Muscle layer of colon (tissue), 2 donors: ENCODE data around the gene NEK5.
A peak's percentile ranks its signal among the peaks of the same experiment; 100 is the strongest.

ENCODE experiments used
- H3K27ac ChIP-seq: one replicate; pipeline ENCODE4 v1.7.0; 2013; ENCODE audit warnings: low read depth, mild to moderate bottlenecking, low read length, moderate library complexity
- H3K27me3 ChIP-seq, 2 donors: one replicate each; pipeline ENCODE4 v1.7.0; 2013; ENCODE audit warnings: low read length in 2 of 2, mild to moderate bottlenecking in 2 of 2; ENCODE audit not compliant: insufficient read depth in 2 of 2, control insufficient read depth in 1 of 2
- H3K36me3 ChIP-seq: one replicate; pipeline ENCODE4 v1.7.0; 2013; ENCODE audit warnings: mild to moderate bottlenecking, low read length; ENCODE audit not compliant: insufficient read depth
- H3K4me1 ChIP-seq: one replicate; pipeline ENCODE4 v1.7.0; 2013; ENCODE audit warnings: mild to moderate bottlenecking, low read length; ENCODE audit not compliant: insufficient read depth
- H3K4me3 ChIP-seq, 2 donors: one replicate each; pipeline ENCODE4 v1.7.0; 2013; ENCODE audit warnings: low read length in 2 of 2, low read depth in 1 of 2, mild to moderate bottlenecking in 1 of 2, moderate library complexity in 1 of 2
- H3K9ac ChIP-seq: one replicate; pipeline ENCODE4 v1.7.0; 2013; ENCODE audit warnings: low read length
- H3K9me3 ChIP-seq: one replicate; pipeline ENCODE4 v1.7.0; 2013; ENCODE audit warnings: mild to moderate bottlenecking, low read length
- donor health status: abdominal sarcoma.
- donor health status: Adenocarcinoma of cecum.

NEK5 gene

GRCh38 chr13:52136763-52137162, 7.9 kb upstream of the NEK5 start:
- Histone ChIP-seq H3K4me3 (no peak overlapping the region), H3K4me1 (no peaks in the 10 kb centered on the region), H3K27me3 (no peaks in the 10 kb centered on the region), H3K9ac (no peak overlapping the region), H3K27ac (no peak overlapping the region), H3K9me3 (no peaks in the 10 kb centered on the region), H3K36me3 (peaks cover 32% of the 10 kb centered on the region)

DNA sequence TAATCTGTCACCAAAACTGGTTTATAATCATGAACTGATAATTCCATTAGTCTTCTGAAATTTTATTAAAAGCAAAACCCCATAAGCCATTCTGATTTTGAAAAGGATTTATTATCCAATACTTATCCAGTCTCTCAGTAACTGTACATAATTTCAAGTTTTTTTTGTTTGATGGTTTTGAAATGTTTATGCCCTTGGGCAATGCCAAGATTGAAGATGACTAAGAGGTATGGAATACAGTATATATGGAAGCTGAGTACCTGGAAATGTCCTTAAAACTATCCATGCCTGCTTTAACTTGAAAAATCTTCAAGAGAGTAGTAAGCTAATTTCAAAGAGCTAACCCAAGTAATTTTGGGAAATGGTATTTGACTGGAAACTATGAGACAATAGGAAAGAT, 1.8 kb upstream of the NEK5 start:
- peaks cover 28% of the 10 kb centered on the region for H3K36me3 ChIP-seq

GRCh38 chr13:52127783-52128702, 830 bp downstream of the NEK5 start:
- Histone ChIP-seq H3K9me3 (no peaks in the 10 kb centered on the region), H3K27me3 (no peaks in the 10 kb centered on the region), H3K4me1 (peaks cover 15% of the 10 kb centered on the region), H3K36me3 (peaks cover 10% of the 10 kb centered on the region), H3K27ac (peak overlapping the region; percentile 49), H3K9ac (peak overlapping the region; percentile 17), H3K4me3 (peak overlapping the region; percentile 66)

More for the DNA sequence above, 1.8 kb upstream of the NEK5 start:
- no peaks in the 10 kb centered on the region for H3K9me3 ChIP-seq
- H3K27ac ChIP-seq: no peak overlapping the region
- no peak overlapping the region for H3K9ac ChIP-seq
- H3K4me3 ChIP-seq: no peak overlapping the region
- peaks cover 15% of the 10 kb centered on the region for H3K4me1 ChIP-seq
- H3K27me3 ChIP-seq: no peaks in the 10 kb centered on the region

DNA sequence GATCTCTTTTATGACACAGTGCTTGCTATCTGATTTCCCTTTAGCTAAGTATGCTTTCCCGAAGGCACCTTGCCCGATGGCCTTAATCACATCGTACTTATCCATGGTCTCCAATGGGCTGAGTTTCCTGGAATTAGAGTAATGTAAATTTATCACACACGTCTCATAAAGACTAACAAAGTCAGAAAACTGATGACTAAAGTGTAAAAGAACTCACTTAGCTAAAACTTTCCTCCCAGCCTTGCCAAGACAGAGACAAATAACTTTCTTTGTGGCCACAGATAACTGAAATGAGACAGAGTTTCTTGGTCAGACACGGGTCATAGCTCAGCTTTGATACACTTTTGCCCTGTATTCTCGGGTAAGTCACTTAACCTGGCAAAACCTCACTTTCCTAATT, 1.5 kb downstream of the NEK5 start:
- peak overlapping the region in 1 of 2 donors; percentile 66 for H3K4me3 ChIP-seq

DNA sequence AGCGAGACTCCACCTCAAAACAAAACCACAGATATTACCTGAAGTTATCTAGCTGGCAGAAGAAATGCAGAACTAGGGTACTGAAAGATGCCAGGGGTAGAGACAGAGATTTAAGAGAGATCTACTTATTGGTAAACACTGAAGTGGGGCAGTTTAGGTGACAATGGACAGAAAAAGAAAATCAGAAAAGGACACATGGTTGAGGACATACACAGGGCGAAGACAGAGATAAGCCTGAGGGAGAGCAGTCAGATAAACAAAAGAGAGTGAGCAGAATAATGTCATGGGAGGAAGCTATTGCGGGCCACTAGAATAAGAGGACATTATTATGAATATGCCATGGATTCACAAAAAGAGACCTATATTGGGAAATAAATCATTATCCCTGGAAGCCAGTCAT, 3.3 kb downstream of the NEK5 start:
- Histone ChIP-seq H3K36me3 (no peaks in the 10 kb centered on the region), H3K27me3 (no peaks in the 10 kb centered on the region), H3K9me3 (no peaks in the 10 kb centered on the region), H3K27ac (no peak overlapping the region), H3K9ac (no peak overlapping the region), H3K4me3 (no peak overlapping the region), H3K4me1 (peaks cover 15% of the 10 kb centered on the region)

More for the DNA sequence above, 1.5 kb downstream of the NEK5 start:
- Histone ChIP-seq H3K9ac (peak overlapping the region; percentile 17), H3K4me1 (peaks cover 15% of the 10 kb centered on the region), H3K27me3 (no peaks in the 10 kb centered on the region), H3K9me3 (no peaks in the 10 kb centered on the region), H3K36me3 (peaks cover 4% of the 10 kb centered on the region), H3K27ac (no peak overlapping the region)

- no peaks in the 10 kb centered on the region for H3K27me3 ChIP-seq
- H3K9me3 ChIP-seq: no peaks in the 10 kb centered on the region
- no peaks in the 10 kb centered on the region for H3K4me1 ChIP-seq
- H3K4me3 ChIP-seq: no peak overlapping the region
- H3K36me3 ChIP-seq: no peaks in the 10 kb centered on the region
- H3K27ac ChIP-seq: no peak overlapping the region
- no peak overlapping the region for H3K9ac ChIP-seq
Measured at GRCh38 chr13:52118595-52118994, 10.3 kb downstream of the NEK5 start.

GRCh38 chr13:52118095-52118494, 10.8 kb downstream of the NEK5 start:
- no peak overlapping the region for H3K27ac ChIP-seq
- no peak overlapping the region for H3K9ac ChIP-seq
- H3K27me3 ChIP-seq: no peaks in the 10 kb centered on the region
- no peaks in the 10 kb centered on the region for H3K4me1 ChIP-seq
- no peak overlapping the region for H3K4me3 ChIP-seq
- no peaks in the 10 kb centered on the region for H3K9me3 ChIP-seq
- no peaks in the 10 kb centered on the region for H3K36me3 ChIP-seq

DNA sequence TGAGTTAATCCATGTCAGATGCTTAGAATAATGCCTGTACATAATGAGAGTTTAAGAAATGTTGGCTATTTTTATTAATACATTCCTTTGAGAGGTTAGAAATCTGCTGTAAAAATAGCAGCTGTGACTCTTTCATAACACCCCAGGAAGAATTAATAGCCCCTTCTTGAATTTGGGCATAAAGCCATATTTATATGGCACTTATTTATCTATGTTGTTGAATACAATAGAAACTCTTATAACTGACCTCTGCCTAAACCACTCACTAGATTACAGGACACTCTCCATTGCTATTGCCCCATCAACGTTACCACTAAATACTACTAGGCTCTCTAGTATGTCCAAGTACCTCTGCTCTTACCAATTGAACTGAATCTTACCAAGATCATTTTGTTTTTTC, 16.3 kb downstream of the NEK5 start:
- H3K4me1 ChIP-seq: no peaks in the 10 kb centered on the region
- no peaks in the 10 kb centered on the region for H3K9me3 ChIP-seq
- H3K9ac ChIP-seq: no peak overlapping the region
- no peaks in the 10 kb centered on the region for H3K27me3 ChIP-seq
- no peaks in the 10 kb centered on the region for H3K36me3 ChIP-seq
- no peak overlapping the region for H3K27ac ChIP-seq
- no peak overlapping the region for H3K4me3 ChIP-seq

- H3K4me3 ChIP-seq: no peak overlapping the region
- no peaks in the 10 kb centered on the region for H3K27me3 ChIP-seq
- H3K9me3 ChIP-seq: no peaks in the 10 kb centered on the region
- H3K27ac ChIP-seq: no peak overlapping the region
- H3K4me1 ChIP-seq: no peaks in the 10 kb centered on the region
- no peak overlapping the region for H3K9ac ChIP-seq
- no peaks in the 10 kb centered on the region for H3K36me3 ChIP-seq
Measured at GRCh38 chr13:52109116-52109670, 19.7 kb downstream of the NEK5 start.

GRCh38 chr13:52105841-52106240, 23.0 kb downstream of the NEK5 start:
- no peak overlapping the region for H3K9ac ChIP-seq

DNA sequence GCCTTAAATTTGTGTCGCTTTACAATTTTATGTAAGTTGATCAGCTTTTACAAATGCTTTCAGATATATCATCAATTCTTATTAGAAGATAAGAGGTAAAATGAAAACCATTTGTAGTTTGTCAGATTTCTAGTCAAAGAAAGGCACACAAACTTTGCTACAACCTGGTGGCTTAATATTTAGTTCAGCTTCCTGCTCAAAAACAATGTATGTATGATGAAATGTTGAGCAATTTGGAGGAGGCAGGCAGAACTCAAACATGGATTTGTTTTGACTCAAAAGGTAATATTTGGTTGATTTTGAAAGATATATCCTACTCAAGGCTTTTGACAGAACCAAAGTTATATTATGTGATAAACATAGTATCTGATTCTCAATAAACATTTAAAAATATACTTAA, 24.2 kb downstream of the NEK5 start:
- no peaks in the 10 kb centered on the region for H3K36me3 ChIP-seq
- H3K27me3 ChIP-seq: no peaks in the 10 kb centered on the region
- H3K9ac ChIP-seq: no peak overlapping the region
- no peaks in the 10 kb centered on the region for H3K4me1 ChIP-seq
- H3K4me3 ChIP-seq: no peak overlapping the region
- no peaks in the 10 kb centered on the region for H3K9me3 ChIP-seq
- H3K27ac ChIP-seq: no peak overlapping the region

More at GRCh38 chr13:52105841-52106240, 23.0 kb downstream of the NEK5 start:
- Histone ChIP-seq H3K27me3 (no peaks in the 10 kb centered on the region), H3K36me3 (no peaks in the 10 kb centered on the region), H3K4me1 (no peaks in the 10 kb centered on the region), H3K9me3 (no peaks in the 10 kb centered on the region), H3K27ac (no peak overlapping the region), H3K4me3 (no peak overlapping the region)
